H54 (cell line): ENCODE measurements around the gene MGAT3.
"Not testable (repeated sequence)": the region's sequence is repeated elsewhere in the genome, so short reads cannot be mapped to it uniquely, and the experiment has no call there.

Experiments used
- DNase-seq: peaks from one replicate; pipeline ENCODE4 v3.0.0; 2011; ENCODE audit warnings: low spot score, mixed read lengths; ENCODE audit not compliant: insufficient read length
- FAIRE-seq: peaks from 3 replicates; lab custom pipeline; 2011; peaks lifted over from hg19 to GRCh38; lab: Jason Lieb, UNC
- POLR2A ChIP-seq: IDR thresholded peaks from 2 replicates; pipeline ENCODE4 v1.6.1; 2011; ENCODE audit warnings: low read depth, mild to moderate bottlenecking, low read length

Gene MGAT3

GRCh38 chr22:39456522-39457197, at the start of gene MGAT3:
Gene MGAT3 (plus strand): TSS chr22:39457012. CDS start chr22:39487348, 30,336 bp downstream.
- DNase-seq: no peak
- FAIRE-seq: no peak
- no peak for TF ChIP-seq POLR2A

- FAIRE-seq: no peak
- TF ChIP-seq POLR2A: no peak
- DNase-seq: no peak
Observed at GRCh38 chr22:39408173-39408572, 48.6 kb upstream of the MGAT3 start.

- FAIRE-seq (no peak), DNase-seq (no peak)
- TF ChIP-seq POLR2A: no peak
Observed at GRCh38 chr22:39408807-39409206, 48.0 kb upstream of the MGAT3 start.

GRCh38 chr22:39409516-39410029, 47.2 kb upstream of the MGAT3 start:
- no peak for TF ChIP-seq POLR2A
- FAIRE-seq (no peak), DNase-seq (no peak)

GRCh38 chr22:39410264-39410663, 46.5 kb upstream of the MGAT3 start:
- TF ChIP-seq POLR2A: no peak
- FAIRE-seq: no peak

GRCh38 chr22:39411828-39412365, 44.9 kb upstream of the MGAT3 start:
- DNase-seq, FAIRE-seq: not testable (repeated sequence)

More at GRCh38 chr22:39410264-39410663, 46.5 kb upstream of the MGAT3 start:
- DNase-seq: no peak

- FAIRE-seq, DNase-seq: not testable (repeated sequence)
Observed at GRCh38 chr22:39413204-39413603, 43.6 kb upstream of the MGAT3 start.

GRCh38 chr22:39414377-39414776, 42.4 kb upstream of the MGAT3 start:
- no peak for FAIRE-seq
- TF ChIP-seq POLR2A: no peak
- no peak for DNase-seq

GRCh38 chr22:39414886-39415285, 41.9 kb upstream of the MGAT3 start:
- DNase-seq (no peak), FAIRE-seq (no peak)
- no peak for TF ChIP-seq POLR2A

- no peak for TF ChIP-seq POLR2A
- FAIRE-seq: no peak
- no peak for DNase-seq
Observed at GRCh38 chr22:39415506-39415905, 41.3 kb upstream of the MGAT3 start.

GRCh38 chr22:39416319-39416718, 40.5 kb upstream of the MGAT3 start:
- no peak for TF ChIP-seq POLR2A
- FAIRE-seq (no peak), DNase-seq (no peak)

- FAIRE-seq (no peak), DNase-seq (no peak)
- no peak for TF ChIP-seq POLR2A
Observed at GRCh38 chr22:39417641-39418040, 39.2 kb upstream of the MGAT3 start.

GRCh38 chr22:39418696-39419095, 38.1 kb upstream of the MGAT3 start:
- TF ChIP-seq POLR2A: no peak
- DNase-seq (no peak), FAIRE-seq (no peak)

- no peak for DNase-seq
- no peak for TF ChIP-seq POLR2A
- FAIRE-seq: no peak
Observed at GRCh38 chr22:39419096-39419495, 37.7 kb upstream of the MGAT3 start.

GRCh38 chr22:39419911-39420310, 36.9 kb upstream of the MGAT3 start:
- FAIRE-seq (no peak), DNase-seq (no peak)
- no peak for TF ChIP-seq POLR2A
